Body of pancreas (tissue), 4 donors: ENCODE results near the gene GINS1. TPM values are rescaled to one million over a fixed set of nuclear protein-coding genes. Genes with fewer than 3 reads are reported as not detected.

ENCODE experiments used
- ATAC-seq: fragments of 150-250 bp; one replicate; pipeline ENCODE4 v1.9.1; 2016
- DNase-seq, 4 donors: peaks; one replicate each; pipeline ENCODE4 v3.0.0-alpha.2; 2019
- H3K27ac ChIP-seq, 4 donors: fragments of 200-600 bp; sonication (generic); 1 replicate in 3 of 4; 2 replicates in 1 of 4; pipeline versions ENCODE4 v1.5.1 to v1.6.1; 2016 to 2019; ENCODE audit warnings: mild to moderate bottlenecking in 1 of 4, mixed read lengths in 1 of 4, moderate library complexity in 1 of 4
- H3K27me3 ChIP-seq, 2 donors: fragments of 200-600 bp; sonication (generic); one replicate each; pipeline ENCODE4 v1.6.0; 2016; ENCODE audit warnings: mild to moderate bottlenecking in 1 of 2
- H3K36me3 ChIP-seq, 2 donors: fragments of 200-600 bp; sonication (generic); replicated peaks in 1 of 2; 2 replicates each; pipeline ENCODE4 v1.5.1; 2016; ENCODE audit warnings: low read depth in 2 of 2; ENCODE audit not compliant: insufficient read depth in 1 of 2
- H3K4me1 ChIP-seq: fragments of 200-600 bp; sonication (generic); one replicate; pipeline ENCODE4 v1.6.0; 2016
- H3K4me3 ChIP-seq, 2 donors: fragments of 200-600 bp; sonication (generic); 1 replicate in 1 of 2; 2 replicates in 1 of 2; pipeline ENCODE4 v1.5.1; 2016 to 2019
- H3K9me3 ChIP-seq, 3 donors: fragments of 200-600 bp; sonication (generic); 1 replicate in 2 of 3; 2 replicates in 1 of 3; pipeline ENCODE4 v1.5.1; 2016
- CTCF ChIP-seq, 7 experiments: fragments of 450-650 bp in 4 of 7; fragments of 200-600 bp in 3 of 7; sonication (generic) in 3 of 7; IDR thresholded peaks; one replicate each; pipeline ENCODE4 v1.5.1; 2016 to 2019; ENCODE audit warnings: antibody characterized with exemption in 7 of 7
- POLR2A ChIP-seq, 3 donors: fragments of 450-650 bp; IDR thresholded peaks; one replicate each; pipeline ENCODE4 v1.6.1; 2016; ENCODE audit warnings: antibody characterized with exemption in 3 of 3, mild to moderate bottlenecking in 2 of 3
- WGBS, 2 donors: methylation state at CpG; one replicate each; pipeline ENCODE4 v1.1.5; 2017; 5-methylcytosine and 5-hydroxymethylcytosine counted together
- intact Hi-C: fragments of 100-400 bp; cut with DNase I; formaldehyde crosslinking; loops from one replicate; pipeline ENCODE4 v1.15.1; 2023
- total RNA-seq, 2 donors: library from RNA; depleted of rRNA; stranded (reverse); fragments of >200 nt; gene quantifications; one replicate each; pipeline ENCODE4 v1.1.0, GENCODE V29; 2016

Gene GINS1
- total RNA-seq, 2 donors from 2014 or later, result 0.78 to 0.99 TPM

DNA sequence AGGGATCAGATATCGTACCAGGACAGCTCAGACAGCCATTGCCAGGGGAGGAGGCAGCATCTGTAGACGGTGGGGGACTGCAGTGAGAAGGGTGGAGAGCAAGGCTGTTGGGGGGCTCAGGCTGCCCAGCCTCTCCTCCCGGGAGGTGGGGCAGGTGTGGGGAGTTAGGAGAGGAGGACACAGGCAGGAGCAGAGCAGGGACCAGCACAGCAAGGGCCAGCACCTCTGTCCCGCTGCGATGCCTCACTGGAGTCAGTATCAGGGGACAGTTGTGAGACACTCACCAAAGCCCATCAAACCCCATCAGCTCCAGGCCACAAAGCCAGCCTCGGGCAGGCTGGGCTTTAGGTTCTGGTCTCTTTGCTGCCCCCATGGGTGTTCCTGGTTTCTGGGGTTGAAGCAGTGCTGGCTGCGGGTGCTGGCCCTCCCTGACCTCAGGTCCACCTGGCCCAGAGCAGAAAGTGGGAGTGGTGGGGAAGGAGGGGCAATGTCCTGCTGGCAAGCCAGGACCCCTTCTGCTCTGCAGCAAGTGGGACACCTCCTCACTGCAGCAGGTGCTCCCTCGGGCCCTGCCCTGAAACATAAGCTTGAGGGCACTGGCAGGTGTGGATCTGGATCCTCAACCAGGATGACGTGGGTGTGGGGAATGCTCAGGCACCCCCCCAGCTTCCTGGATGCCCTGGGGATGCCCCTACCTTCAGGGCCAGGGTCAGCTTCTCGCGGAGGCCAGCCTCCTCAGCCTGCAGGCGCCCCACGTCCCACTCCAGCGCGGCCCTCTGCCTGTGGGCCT lies 83.4 kb downstream of the GINS1 start:
- ATAC-seq, result no peak

GRCh38 chr20:25491446-25492038 lies 84.1 kb downstream of the GINS1 start:
- Histone ChIP-seq H3K9me3 (no peaks in the 10 kb centered on the region), H3K27ac (no peak overlapping the region), H3K4me3 (no peak overlapping the region), H3K36me3 (no peaks in the 10 kb centered on the region), H3K27me3 (no peaks in the 10 kb centered on the region), H3K4me1 (no peaks in the 10 kb centered on the region)
- ATAC-seq (no peak), DNase-seq (no peak)
- intact Hi-C loops, result no loop called here
- TF ChIP-seq CTCF (IDR thresholded peaks at IDR 0.05) (no peak), POLR2A (IDR thresholded peaks at IDR 0.05) (no peak)
- WGBS, 2 donors, result 83 to 90% methylated on average over 10 to 12 of the region's 12 CpGs

More for the DNA sequence above, 83.4 kb downstream of the GINS1 start:
- TF ChIP-seq CTCF (IDR thresholded peaks at IDR 0.05) (no peak), POLR2A (IDR thresholded peaks at IDR 0.05) (no peak)
- H3K4me3 ChIP-seq, result no peak overlapping the region
- DNase-seq, result no peak
- no peaks in the 10 kb centered on the region for H3K36me3 ChIP-seq
- no peaks in the 10 kb centered on the region for H3K27me3 ChIP-seq
- intact Hi-C loops, result no loop called here
- H3K9me3 ChIP-seq, result no peaks in the 10 kb centered on the region
- H3K4me1 ChIP-seq, result no peaks in the 10 kb centered on the region
- H3K27ac ChIP-seq, result no peak overlapping the region
- WGBS, 2 donors, result 92 to 95% methylated on average over 8 to 14 of the region's 15 CpGs

DNA sequence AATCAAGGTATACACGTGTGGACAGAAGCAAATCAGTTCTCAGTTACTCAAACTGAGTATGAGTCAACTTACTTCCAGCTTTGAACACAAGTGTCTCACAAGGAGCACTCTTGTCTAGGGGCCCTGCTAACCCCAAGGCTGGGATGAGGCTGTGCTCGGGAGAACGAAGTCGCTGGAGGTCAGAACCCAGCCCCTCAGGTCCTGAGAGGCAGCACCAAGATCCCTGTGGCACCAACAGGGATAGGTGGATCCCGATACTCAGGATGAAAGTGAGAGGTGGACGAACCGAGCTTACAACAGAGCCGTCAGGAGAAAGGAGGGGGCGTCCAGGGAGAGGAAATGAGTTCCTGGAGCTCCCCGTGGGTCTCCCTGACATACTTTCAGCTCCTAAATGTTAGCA lies 85.7 kb downstream of the GINS1 start:
- intact Hi-C loops, result no loop called here
- no peak overlapping the region for H3K4me3 ChIP-seq
- no peak for TF ChIP-seq CTCF (IDR thresholded peaks at IDR 0.05)
- no peak for TF ChIP-seq POLR2A (IDR thresholded peaks at IDR 0.05)
- H3K4me1 ChIP-seq, result no peaks in the 10 kb centered on the region
- DNase-seq (no peak), ATAC-seq (no peak)
- no peaks in the 10 kb centered on the region for H3K9me3 ChIP-seq
- H3K36me3 ChIP-seq, result no peaks in the 10 kb centered on the region
- no peak overlapping the region for H3K27ac ChIP-seq
- 87 to 92% methylated on average over 10 of the region's 10 CpGs for WGBS, 2 donors
- no peaks in the 10 kb centered on the region for H3K27me3 ChIP-seq

DNA sequence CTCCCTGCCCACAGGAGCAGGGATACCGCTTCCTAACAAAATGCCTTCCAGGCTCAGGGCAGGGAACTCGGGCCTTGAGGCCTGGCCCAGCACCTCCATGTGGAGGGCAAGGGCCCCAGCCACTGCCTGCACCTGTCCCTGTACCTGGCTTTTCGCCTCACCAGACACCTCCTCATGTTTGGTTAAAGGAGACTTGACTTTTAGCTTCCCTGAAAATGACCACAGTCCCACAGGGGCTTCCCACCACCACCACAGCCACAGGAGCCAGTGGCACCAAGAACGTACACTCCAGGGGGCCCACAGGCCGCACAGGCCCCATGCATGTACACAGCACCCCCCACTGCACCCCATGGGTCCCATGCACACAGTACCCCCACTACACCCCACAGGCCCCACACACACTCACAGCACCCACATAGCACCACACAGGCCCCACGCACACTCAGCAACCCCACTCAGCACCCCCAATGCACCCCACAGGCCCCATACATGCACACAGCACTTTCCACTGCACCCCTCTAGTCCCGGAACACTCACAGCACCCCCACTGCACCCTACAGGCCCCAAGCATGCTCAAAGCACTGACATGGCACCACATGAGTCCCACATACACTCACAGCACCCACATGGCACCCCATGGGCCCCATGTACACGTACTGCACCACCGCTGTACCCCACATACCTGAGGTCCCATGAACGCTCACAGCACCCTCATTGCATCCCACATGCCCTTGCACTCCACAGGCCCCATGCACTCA lies 86.5 kb downstream of the GINS1 start:
- Histone ChIP-seq H3K36me3 (no peaks in the 10 kb centered on the region), H3K9me3 (no peaks in the 10 kb centered on the region), H3K27ac (no peak overlapping the region), H3K27me3 (no peaks in the 10 kb centered on the region), H3K4me1 (no peaks in the 10 kb centered on the region), H3K4me3 (no peak overlapping the region)
- intact Hi-C loops, result no loop called here
- WGBS, 2 donors, result 85 to 97% methylated on average over 7 to 9 of the region's 10 CpGs
- DNase-seq (no peak), ATAC-seq (no peak)
- TF ChIP-seq CTCF (IDR thresholded peaks at IDR 0.05) (no peak), POLR2A (IDR thresholded peaks at IDR 0.05) (no peak)
